ENCODE measurements around the gene EPB41L2.
"Not testable (repeated sequence)": the region's sequence is repeated elsewhere in the genome, so short reads cannot be mapped to it uniquely, and the experiment has no call there.

EPB41L2 gene

DNA sequence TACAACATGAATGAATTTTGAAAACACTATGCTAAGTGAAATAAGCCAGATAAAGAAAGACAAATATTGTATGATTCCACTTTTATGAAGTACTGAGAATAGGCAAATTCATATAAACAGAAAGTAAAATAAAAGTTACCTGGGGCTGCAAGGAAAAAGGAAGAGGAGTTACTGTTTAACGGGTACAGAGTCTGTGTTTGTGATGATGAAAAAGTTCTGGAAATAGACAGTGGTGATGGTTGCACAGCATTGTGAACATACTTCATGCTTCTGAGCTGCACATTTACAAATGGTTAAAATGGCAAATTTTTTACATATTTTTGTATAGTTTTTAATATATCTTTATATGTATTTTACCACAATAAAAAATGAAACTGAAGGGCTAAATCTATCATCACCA is 29.4 kb downstream of the EPB41L2 start:
- no peak for DNase-seq

DNA sequence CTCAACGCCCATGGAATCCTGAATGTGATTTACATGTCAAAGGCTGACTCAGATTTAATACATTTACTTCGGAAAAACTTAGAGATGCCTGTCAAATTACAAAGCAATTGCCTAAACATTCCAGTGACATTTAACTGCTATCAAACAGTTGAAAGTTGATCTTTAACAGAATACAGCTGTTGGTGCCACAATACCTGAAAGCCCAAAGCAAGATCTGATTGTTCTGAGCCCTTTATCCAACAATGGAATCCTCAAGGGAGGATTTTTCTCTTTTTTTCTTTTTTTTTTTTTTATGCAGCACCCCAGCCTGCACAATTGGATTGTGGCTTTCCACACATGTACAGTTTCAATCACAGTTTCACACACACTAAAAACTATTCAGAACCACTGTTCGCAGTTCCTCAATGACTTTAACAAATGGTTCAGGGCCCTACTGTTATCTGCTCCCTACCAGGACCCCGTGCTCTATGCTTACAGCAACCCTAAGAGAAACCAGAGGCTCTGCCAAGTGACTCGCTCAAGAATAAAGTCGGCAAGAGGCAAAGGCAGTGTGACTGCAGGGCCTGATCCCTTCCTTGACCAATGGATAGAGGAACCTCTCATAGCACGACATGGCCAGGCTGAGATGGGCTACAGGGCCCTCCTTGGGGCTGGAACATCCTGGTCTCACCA is 33.3 kb downstream of the EPB41L2 start:
- no peak for DNase-seq

DNA sequence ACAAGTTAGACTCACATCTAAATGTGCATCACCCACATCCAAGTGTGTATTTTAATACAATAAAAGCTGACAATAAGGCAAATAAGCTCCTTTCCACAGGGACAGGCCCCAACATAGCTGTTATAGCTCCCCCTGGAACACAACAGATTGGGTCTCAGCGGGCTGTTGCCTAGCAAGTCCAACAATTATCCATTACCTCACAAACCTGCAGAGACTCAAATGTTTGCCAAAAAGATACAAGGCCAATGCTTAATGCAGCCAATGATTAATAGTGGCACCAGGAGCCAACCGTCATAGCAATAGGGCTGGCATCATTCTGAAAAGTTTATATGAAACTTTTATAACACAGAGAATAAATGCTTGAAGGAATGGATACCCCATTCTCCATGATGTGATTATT is 35.7 kb downstream of the EPB41L2 start:
- no peak for DNase-seq

DNA sequence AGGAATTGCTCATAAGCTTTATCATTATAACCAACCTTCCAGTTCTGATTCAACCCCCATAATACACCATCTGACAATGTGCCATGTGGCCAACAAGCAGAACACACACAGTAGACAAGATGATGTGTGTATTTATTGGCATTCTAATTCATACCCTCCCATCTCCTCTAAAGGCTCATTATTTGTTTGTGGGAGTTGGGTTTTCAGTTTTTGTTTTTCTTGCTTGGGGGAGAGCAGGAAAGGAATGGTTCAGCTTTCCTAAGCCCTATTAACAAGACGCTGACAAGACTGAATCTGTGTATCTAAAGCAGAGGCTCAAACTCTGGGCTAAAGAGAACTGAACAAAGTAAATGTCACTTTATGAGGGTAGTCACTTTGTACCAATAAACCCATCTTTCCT is 36.8 kb downstream of the EPB41L2 start:
- DNase-seq: no peak

DNA sequence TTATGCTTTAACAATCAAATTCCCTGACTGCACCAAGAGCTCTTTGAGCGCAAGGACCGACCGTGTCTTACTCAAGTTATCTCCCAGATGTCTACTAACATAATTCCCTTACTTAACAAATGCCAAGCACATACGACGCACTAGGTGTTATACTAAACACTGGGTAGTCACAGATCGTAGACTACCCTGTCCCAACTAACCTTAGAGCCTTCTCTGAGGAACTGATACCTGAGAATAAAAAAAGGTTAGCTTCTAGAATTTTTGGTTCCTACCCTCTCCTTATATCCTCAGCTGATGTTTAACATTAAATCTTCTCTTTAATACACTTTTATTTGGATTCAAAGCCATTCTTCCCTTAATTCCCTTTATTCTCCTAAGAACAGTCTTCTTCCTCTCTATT is 38.5 kb downstream of the EPB41L2 start:
- DNase-seq: no peak

DNA sequence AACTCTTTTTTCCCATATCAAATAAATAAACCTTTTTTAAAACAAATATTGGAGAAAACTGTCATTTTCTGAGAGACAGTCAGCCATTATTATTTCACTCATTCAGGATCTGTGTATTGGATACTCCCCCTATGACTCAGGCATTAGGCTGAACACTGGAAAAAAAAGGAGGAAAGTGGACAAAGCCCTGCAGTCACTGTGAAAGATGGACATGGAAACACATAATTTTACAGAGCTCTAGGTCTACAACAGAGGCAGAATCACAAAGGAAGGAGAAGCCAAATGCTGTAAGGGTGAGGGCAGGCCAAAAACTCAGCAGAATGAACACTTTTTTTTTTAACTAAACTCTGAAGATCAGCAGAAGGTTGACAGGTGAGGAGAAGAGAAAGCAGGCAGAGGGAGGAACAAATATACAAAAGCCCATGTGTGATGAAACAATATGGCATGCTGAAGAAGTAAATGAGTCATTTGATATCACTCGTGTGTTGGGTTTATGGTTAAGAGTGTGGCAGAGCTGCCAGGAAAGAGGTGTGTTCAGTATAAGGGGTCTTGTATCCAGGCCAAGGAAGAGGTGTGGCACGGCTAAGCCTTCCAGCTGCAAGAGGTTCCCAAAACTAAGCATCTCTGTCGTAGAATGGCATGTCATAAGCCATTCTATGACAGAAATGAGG is 39.1 kb downstream of the EPB41L2 start:
- DNase-seq: no peak

DNA sequence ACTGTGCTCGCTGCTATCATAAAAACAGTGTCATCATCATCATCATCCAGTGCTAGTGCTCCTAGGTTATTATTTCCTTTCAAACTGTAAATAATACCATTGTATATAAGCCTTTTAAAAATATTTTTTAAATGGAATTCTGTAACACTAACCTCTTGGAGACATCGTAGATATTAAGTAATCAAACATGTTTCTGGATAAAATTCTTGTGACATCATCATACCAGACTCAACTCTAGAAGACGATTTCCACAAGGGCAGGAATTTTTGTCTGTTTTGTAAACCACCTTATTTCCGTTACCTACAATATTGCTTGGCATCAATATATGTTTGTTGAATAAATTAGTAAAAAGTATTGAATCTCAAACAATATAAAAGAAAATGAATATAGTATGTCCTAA is 40.4 kb downstream of the EPB41L2 start:
- DNase-seq: no peak

DNA sequence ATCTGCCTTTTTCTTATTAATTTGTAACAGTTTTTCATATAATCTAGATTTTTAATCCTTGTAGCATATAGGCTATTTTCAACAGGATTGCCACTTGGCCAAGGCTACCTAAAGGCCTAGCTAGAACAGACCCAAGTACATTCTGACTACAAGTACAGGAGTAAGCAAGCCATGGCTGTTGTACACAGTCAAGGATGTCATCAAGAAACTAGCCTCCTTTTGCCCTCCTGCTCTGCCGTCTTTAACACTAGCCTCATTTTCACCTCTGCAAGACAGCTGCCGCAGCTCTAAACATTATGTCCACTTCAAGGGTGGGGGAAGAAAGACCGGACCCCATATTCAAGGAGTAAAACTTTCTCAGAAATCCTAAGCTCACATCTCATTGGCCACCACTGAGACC is 45.1 kb downstream of the EPB41L2 start:
- no peak for DNase-seq

DNA sequence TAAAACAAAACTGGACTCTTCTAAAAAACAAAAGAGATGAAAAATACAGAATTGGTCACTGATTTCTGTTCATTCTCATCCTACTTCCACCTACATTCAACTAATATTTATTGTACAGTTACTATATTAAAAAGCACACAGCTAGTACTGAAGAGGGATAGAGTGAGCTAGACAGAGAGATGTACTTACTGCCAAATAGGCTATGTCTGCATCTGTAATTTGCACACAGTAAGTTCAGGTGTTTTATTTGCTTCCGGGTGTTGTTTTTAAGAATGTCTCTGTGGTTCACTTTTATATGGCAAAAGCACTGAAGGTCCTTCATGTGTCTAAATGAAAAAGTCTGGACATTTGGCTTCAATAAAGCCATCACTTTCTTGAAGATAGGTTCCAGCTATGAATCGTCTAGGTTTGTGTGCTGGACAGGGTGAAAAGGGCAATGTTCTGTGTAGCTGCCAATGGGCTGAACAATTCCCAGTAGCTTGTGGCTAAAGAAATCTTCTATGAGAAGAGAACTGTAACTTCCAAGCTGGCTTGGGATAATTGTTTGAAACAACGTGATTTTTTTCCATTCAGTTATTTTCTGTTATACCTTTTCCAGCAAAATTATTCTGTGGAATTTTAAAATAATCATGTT is 47.3 kb downstream of the EPB41L2 start:
- no peak for DNase-seq

DNA sequence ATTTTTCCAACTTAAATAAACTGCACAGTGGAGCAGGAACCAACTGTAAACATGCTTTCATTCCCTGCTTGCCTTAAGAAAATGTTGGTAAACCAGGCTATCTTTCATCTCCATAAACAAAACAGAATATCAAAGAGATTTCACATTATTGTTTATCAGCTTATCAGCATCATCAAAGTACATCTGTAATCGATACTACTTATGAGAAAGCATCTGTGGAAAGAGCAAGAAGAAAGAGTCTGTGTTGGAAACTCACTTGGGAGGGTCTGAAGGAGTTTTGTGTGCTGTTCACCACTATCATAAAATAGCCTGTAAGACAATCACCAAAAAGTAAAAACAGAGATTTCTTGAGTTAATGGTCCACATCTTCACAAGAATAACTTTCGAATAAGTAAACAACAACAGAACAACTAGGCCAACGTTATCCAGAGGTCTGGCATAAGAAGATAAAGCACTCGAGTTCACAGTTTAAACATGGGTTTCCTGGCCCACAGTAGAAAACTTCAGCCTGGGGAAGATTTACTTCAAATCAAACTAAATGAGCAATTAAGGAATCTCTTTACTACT is 47.9 kb downstream of the EPB41L2 start:
- DNase-seq: no peak

DNA sequence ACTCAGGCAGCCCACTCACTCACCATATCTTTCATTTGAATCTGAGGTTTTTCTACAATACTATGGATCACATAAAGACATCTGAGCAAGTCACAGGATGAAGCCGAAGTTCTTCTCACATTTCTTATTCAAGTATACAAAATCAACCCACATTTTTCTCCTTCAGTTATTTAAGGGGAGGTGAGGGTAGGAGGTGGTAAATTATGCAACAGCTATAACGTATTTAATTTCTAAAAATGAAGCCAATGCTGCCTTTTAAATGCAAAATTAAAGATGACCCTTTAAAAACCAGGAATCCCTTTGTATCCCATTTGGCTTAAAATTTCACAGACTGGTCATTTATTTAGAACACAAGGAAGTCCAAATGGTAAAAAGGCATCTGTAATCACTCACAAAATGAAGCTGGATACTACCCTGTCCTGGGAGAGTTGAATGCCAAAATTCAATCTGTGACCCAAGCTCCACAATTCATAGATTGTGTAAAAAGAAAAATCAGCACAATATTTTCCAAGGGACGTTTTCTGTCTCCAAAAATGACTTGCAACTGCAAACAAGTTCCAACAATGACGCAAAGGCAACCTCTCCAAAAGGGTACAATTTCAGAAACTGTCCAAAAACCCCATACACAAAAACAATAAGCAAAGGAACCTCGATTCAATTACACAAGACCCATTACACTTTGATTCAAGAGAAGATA is 48.8 kb downstream of the EPB41L2 start:
- no peak for DNase-seq

DNA sequence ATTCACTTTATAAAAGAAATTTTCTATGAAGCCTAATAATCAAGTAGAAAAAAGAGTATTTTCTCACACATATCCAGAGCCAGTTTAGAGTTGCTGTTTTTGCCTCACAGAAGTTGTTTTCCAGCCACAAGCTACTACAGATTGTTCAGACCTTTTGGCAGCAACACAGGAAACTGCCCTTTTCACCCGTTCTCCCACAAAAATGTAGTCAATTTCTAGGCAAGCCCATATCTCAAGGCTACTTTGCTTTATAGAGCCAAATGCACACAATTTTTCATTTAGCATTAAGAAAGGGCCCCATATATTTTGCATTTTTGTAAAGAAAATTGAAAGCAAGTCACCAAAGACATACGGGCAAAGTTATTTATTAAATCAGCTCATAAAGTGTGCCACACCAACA is 49.5 kb downstream of the EPB41L2 start:
- DNase-seq: no peak

DNA sequence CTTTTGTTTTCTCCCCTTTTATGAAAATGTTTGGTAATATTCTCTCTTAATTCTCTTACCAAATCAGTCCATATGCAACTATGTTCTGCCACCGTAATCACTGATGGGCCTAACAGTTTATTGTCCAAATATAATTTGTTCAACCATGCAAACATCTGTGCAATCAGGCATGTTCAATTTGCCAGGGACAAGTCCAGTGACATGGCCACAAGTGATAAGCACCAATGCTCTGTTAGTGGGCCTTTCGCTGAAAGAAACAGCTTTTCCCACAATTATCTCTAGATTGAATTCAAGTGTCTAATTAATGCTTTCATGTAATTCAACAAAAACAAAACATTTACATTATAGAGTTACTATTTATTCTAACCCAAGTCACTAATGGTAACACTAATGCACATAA is 53.3 kb downstream of the EPB41L2 start:
- DNase-seq: no peak

DNA sequence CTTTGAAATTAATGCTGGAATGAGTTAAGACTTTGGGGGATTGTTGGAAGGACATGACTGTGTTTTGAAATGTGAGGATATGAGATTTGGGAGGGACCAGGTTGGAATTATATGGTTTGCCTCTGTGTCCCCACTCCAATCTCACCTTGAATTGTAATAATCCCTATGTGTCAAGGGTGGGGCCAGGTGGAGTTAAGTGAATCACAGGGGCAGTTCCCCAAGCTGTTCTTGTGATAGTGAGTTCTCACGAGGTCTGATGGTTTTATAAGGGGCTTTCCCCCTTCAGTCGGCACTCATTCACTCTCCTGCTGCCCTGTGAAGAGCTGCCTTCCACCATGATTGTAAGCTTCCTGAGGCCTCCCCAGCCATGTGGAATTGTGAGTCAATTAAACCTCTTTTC is 54.1 kb downstream of the EPB41L2 start:
- not testable (repeated sequence) for DNase-seq

DNA sequence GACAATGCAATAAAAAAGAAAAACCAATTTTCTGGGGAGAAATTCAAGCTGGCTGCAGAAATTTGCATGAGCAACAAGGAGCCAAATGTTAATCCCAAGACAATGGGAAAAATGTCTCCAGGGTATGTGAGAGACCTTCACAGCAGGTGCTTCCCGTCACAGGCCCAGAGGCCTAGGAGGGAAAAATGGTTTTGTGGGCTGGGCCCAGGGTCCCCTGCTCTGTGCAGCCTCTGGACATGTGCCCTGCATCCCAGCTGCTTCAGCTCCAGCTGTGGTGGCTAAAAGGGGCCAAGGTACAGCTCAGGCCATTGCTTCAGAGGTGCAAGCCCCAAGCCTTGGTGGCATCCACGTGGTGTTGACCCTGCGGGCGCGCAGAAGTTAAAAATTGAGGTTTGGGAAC is 55.1 kb downstream of the EPB41L2 start:
- DNase-seq: not testable (repeated sequence)

DNA sequence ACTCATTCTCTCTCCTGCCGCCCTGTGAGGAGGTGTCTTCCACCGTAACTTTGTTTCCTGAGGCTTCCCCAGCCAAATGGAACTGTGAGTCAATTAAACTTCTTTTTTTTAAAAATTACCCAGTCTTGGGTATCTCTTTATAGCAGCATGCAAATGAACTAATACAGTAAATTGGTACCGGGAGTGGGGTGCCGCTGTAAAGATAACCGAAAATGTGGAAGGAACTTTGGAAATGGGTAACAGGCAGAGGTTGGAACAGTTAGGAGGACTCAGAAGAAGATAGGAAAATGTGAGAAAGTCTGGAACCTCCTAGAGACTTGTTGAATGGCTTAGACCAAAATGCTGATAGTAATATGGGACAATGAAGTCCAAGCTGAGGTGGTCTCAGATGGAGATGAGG is 55.8 kb downstream of the EPB41L2 start:
- DNase-seq: no peak

DNA sequence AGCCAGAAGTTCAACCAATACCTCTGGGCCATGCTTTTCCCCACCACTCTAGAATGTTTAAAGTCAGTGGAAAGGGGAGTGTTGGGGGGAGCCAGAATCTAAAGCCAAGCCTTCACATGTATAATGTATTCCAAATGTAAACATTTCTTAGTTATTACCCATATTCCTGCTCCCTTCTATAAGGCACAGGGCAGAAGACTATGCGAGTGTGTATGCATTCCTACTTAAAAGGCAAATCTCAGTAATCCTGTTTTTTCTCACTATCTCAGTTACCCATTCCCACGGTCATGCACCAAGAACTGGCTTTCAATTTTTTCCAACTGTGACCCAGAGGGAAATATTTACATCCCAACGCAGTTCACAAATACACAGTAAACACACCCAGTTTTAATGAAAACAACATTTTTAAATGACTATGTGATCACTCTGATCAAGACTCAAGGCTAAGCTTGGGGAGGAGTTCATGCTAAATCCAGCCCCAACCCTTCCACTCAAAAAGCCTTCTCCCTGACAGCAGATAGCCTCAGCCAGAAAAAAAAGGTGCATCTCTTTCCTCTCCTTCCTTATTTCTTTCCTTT is 57.5 kb downstream of the EPB41L2 start:
- no peak for DNase-seq

DNA sequence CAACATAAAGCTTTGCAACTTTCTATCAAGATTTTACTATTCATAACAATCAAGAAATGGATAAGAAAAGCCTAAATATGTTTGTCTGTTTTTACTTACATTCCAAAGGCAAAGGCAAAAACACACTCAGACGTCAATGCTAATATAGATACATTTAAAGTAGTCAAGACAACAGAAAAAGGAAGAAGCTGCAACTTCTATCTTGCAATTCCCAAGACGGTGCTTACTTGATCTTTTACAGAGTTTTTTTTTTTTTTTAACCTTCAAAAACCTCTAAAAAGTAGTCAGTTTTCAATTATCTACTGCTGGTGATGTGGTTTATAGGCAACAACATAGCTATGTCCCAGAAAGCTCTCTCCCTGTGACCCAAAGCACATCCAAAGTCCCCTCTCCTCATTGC is 58.1 kb downstream of the EPB41L2 start:
- no peak for DNase-seq

DNA sequence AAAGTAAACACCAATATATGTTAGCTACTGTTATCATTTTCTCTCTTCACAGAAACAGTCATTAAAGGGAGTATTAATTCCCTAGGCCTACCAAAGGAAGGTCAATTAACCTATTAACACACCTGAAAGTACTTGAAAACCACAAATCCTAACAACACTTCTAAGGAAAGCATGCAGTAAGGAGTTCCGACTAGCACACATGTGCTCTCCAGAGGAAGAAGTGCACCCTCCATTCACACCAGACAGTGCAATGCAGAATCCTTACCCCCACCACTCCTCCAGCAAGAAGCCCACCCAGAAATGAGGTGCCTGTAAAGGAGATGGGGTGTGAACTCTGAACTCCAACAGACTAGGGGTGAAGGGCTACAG is 58.7 kb downstream of the EPB41L2 start:
- no peak for DNase-seq

DNA sequence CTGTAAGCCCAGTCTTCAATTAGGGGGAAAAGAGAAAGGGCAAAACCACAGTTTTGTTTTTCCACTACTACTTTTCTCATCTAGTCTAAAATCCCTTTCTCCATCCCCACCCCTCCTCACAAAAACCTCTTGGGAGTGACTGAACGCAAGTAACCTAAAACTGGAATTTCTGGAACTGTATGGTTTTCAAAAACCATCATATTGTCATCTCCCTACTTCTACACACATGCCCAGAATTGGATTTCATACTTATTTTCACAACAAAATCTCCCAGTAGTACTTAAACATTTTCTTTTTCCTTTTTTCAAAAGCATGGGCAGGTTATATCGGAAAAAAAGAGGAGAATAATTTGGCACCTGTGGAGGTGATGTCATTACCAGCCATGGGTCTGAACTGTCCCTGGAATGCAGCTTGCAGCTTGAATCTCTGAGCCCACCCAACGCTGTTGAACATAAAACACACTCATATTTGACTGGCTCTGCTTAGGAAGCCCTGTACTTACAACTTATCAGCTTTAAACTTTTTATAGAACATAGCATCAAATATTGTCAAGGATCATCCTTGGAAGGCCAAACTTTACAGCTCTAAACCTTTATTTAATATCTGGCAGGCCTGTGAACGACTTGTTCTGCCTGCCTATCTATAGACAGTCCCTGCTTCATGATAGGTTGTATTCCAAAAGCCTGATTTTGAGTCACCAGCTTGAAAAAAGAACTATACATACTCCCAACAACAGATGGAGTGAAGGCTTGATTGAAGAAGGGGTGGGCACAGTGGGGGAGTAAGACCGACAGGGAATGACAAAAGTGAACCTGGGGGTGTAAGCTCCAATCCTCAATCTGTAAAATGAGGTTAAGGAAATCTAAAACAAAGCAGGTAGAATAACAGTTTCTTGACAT is 59.3 kb downstream of the EPB41L2 start:
- no peak for DNase-seq

DNA sequence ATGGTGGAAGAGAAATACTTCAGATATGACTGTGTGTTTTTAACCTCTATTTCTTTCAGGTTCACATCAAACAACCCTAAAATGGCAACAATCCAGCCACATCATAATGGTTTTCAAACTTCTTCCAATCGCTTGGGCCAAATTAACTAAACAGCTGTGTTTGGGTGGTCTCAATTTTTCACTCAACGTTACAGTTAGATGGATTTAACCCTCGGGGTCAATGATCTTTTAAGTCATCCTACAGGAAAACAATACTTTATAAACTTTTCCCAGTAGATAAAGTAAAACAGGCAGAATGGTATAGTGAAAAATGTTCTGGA is 60.4 kb downstream of the EPB41L2 start:
- no peak for DNase-seq

DNA sequence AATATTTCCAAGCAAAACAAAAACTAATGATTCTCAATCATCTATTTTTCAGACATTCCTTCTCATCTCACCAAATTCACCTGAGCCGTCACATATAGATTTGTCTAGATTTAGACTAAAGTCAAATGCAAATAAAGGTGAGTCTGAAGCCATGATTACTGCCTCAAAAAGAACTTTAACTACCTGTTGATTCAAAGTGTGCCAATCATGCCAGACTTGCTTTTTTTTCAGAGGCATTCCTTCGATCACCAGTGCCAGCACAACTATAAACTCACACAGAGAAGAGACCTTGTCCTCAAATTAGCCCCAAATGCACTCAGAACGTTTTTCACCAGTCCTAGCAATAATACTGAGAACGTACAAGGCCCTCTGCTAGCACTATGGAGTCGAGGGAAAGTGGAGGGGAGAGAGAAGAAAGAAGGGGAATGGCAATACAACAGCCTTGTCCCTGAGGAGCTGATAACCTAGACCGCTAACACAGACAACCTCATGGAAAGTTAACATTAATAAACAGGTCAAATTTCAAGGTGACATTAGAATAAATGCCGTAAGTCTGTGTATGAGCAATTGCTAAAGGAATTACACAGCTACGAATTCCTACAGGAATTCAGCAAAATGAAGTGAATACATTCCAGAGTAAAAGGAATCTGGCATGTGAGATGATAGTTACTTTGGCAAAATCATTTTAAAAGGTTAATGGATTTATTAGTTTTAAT is 60.9 kb downstream of the EPB41L2 start:
- DNase-seq: no peak
